Prostate gland (tissue), 2 donors: ENCODE results near the gene NPAT. TPM values are rescaled to one million over a fixed set of nuclear protein-coding genes. Genes with fewer than 3 reads are reported as not detected.

ENCODE experiments used
- DNase-seq: peaks from one replicate; pipeline ENCODE4 v3.0.0-alpha.2; 2019; ENCODE audit warnings: low spot score
- H3K27ac ChIP-seq, 2 donors: fragments of 200-600 bp; sonication (generic); 2 replicates each; pipeline ENCODE4 v1.5.1; 2017 to 2019
- H3K27me3 ChIP-seq: fragments of 200-600 bp; sonication (generic); replicated peaks from 2 replicates; pipeline ENCODE4 v1.5.1; 2019; ENCODE audit not compliant: insufficient read depth
- H3K36me3 ChIP-seq, 2 donors: fragments of 200-600 bp; sonication (generic); 1 replicate in 1 of 2; 2 replicates in 1 of 2; pipeline versions ENCODE4 v1.5.1 to v1.8.1; 2017 to 2019
- H3K4me1 ChIP-seq: fragments of 200-600 bp; sonication (generic); replicated peaks from 2 replicates; pipeline ENCODE4 v1.5.1; 2019
- H3K4me3 ChIP-seq, 2 donors: fragments of 200-600 bp; sonication (generic); 2 replicates each; pipeline ENCODE4 v1.5.1; 2017 to 2019
- H3K9me3 ChIP-seq: fragments of 200-600 bp; sonication (generic); 2 replicates; pipeline ENCODE4 v1.5.1; 2017
- POLR2A ChIP-seq: fragments of 450-650 bp; IDR thresholded peaks from one replicate; pipeline ENCODE4 v1.6.1; 2016; ENCODE audit warnings: antibody characterized with exemption, mild to moderate bottlenecking
- POLR2AphosphoS5 ChIP-seq: sonication (generic); formaldehyde crosslinking; IDR thresholded peaks from one replicate; pipeline ENCODE4 v1.6.1; 2017; ENCODE audit warnings: antibody characterized with exemption
- WGBS: methylation state at CpG from one replicate; pipeline ENCODE4 v1.1.5; 2018; 5-methylcytosine and 5-hydroxymethylcytosine counted together
- intact Hi-C: fragments of 100-400 bp; cut with DNase I; formaldehyde crosslinking; loops from one replicate; pipeline ENCODE4 v1.14.2; 2022
- total RNA-seq, 2 donors: library from RNA; depleted of rRNA; stranded (reverse); fragments of >200 nt; gene quantifications; one replicate each; pipeline ENCODE4 v1.1.0, GENCODE V29; 2016
- TF ChIP-seq, protein P1 (sequence below), 4 experiments: fragments of 200-600 bp in 2 of 4; fragments of 450-650 bp in 2 of 4; sonication (generic) in 2 of 4; IDR thresholded peaks; 1 replicate in 3 of 4; 2 replicates in 1 of 4; pipeline ENCODE4 v1.5.1; 2016 to 2019; ENCODE audit warnings: antibody characterized with exemption in 4 of 4, mild to moderate bottlenecking in 2 of 4, moderate library complexity in 2 of 4

Gene NPAT
- total RNA-seq, 2 donors from 2014 or later = 18.1 to 25.3 TPM

GRCh38 chr11:108131993-108132392 is 90.4 kb downstream of the NPAT start:
- no peak for DNase-seq
- Histone ChIP-seq H3K27me3 (no peaks in the 10 kb centered on the region), H3K4me3 (no peak overlapping the region), H3K36me3 (no peaks in the 10 kb centered on the region), H3K4me1 (no peaks in the 10 kb centered on the region), H3K27ac (no peak overlapping the region), H3K9me3 (no peaks in the 10 kb centered on the region)
- TF ChIP-seq, protein P1, sequence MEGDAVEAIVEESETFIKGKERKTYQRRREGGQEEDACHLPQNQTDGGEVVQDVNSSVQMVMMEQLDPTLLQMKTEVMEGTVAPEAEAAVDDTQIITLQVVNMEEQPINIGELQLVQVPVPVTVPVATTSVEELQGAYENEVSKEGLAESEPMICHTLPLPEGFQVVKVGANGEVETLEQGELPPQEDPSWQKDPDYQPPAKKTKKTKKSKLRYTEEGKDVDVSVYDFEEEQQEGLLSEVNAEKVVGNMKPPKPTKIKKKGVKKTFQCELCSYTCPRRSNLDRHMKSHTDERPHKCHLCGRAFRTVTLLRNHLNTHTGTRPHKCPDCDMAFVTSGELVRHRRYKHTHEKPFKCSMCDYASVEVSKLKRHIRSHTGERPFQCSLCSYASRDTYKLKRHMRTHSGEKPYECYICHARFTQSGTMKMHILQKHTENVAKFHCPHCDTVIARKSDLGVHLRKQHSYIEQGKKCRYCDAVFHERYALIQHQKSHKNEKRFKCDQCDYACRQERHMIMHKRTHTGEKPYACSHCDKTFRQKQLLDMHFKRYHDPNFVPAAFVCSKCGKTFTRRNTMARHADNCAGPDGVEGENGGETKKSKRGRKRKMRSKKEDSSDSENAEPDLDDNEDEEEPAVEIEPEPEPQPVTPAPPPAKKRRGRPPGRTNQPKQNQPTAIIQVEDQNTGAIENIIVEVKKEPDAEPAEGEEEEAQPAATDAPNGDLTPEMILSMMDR (IDR thresholded peaks at IDR 0.05) = no peak
- TF ChIP-seq POLR2AphosphoS5 = no peak
- TF ChIP-seq POLR2A = no peak
- WGBS = 85% methylated on average over 1 of the region's 1 CpG
- intact Hi-C loops = no loop called here

GRCh38 chr11:108128772-108129171 is 93.7 kb downstream of the NPAT start:
- no peaks in the 10 kb centered on the region for H3K27me3 ChIP-seq
- H3K9me3 ChIP-seq = no peaks in the 10 kb centered on the region
- intact Hi-C loops = loop anchor here (10.0 kb wide), 1 partner anchor 366 kb away; the partner anchor contains the start of gene POGLUT3
- no peak for DNase-seq
- no peaks in the 10 kb centered on the region for H3K4me1 ChIP-seq
- no peak overlapping the region for H3K27ac ChIP-seq
- H3K4me3 ChIP-seq = no peak overlapping the region
- 98% methylated on average over 2 of the region's 2 CpGs for WGBS
- H3K36me3 ChIP-seq = no peaks in the 10 kb centered on the region
- TF ChIP-seq, protein P1 (IDR thresholded peaks at IDR 0.05) = no peak
- no peak for TF ChIP-seq POLR2A
- TF ChIP-seq POLR2AphosphoS5 = no peak

- TF ChIP-seq, protein P1 (IDR thresholded peaks at IDR 0.05) = no peak
- TF ChIP-seq POLR2A (no peak), POLR2AphosphoS5 (no peak)
- no peak for DNase-seq
- H3K9me3 ChIP-seq = no peaks in the 10 kb centered on the region
- intact Hi-C loops = loop anchor here (10.0 kb wide), 1 partner anchor 370 kb away; the partner anchor contains the start of gene POGLUT3
- H3K4me3 ChIP-seq = no peak overlapping the region
- peaks cover 4% of the 10 kb centered on the region for H3K4me1 ChIP-seq
- no peaks in the 10 kb centered on the region for H3K36me3 ChIP-seq
- WGBS = 84% methylated on average over 5 of the region's 5 CpGs
- H3K27me3 ChIP-seq = no peaks in the 10 kb centered on the region
- no peak overlapping the region for H3K27ac ChIP-seq
Measured at GRCh38 chr11:108125096-108125495, 97.3 kb downstream of the NPAT start.

GRCh38 chr11:108122166-108122628 is 100.2 kb downstream of the NPAT start:
- H3K27me3 ChIP-seq = no peaks in the 10 kb centered on the region
- peaks cover 4% of the 10 kb centered on the region for H3K4me1 ChIP-seq
- no peaks in the 10 kb centered on the region for H3K9me3 ChIP-seq
- no peaks in the 10 kb centered on the region for H3K36me3 ChIP-seq
- TF ChIP-seq, protein P1 (IDR thresholded peaks at IDR 0.05) = no peak
- TF ChIP-seq POLR2AphosphoS5 = no peak
- no peak for TF ChIP-seq POLR2A
- WGBS = 37% methylated on average over 9 of the region's 9 CpGs
- no peak for DNase-seq
- H3K4me3 ChIP-seq = peak overlapping the region; percentile 69 to 73
- intact Hi-C loops = loop anchor here (5.0 to 10.0 kb wide), 2 partner anchors 373 to 540 kb away; partner anchors contain the start of gene POGLUT3
- peak overlapping the region; percentile 87 to 89 for H3K27ac ChIP-seq
